HEK293 (cell line): ENCODE results near the gene ERBB4.

Source experiments
- CTCF ChIA-PET: fragments of 350-600 bp; formaldehyde crosslinking; extraction: SDS; loops from one replicate; lab custom pipeline; 2021; ENCODE audit warnings: antibody characterized with exemption; lab: Yijun Ruan, JAX
- POLR2A ChIA-PET: fragments of 300-600 bp; formaldehyde crosslinking; extraction: SDS; loops from one replicate; lab custom pipeline; 2020; ENCODE audit warnings: antibody characterized with exemption, inconsistent platforms; lab: Yijun Ruan, JAX
- H3K27ac ChIP-seq: fragments of 200-500 bp; sonication (Bioruptor generic); 2 replicates; pipeline ENCODE4 v1.5.1; 2014; ENCODE audit warnings: low read depth, low read length, control low read depth, inconsistent platforms; ENCODE audit errors: extremely low read depth
- H3K36me3 ChIP-seq, 2 experiments: fragments of 200-500 bp in 1 of 2; sonication (Bioruptor generic) in 1 of 2; 1 replicate in 1 of 2; 2 replicates in 1 of 2; pipeline ENCODE4 v1.5.1; 2014 to 2017; ENCODE audit warnings: inconsistent platforms in 2 of 2, low read length in 2 of 2; ENCODE audit not compliant: control insufficient read depth in 2 of 2, insufficient read depth in 1 of 2
- H3K4me1 ChIP-seq: fragments of 200-500 bp; sonication (Bioruptor generic); 2 replicates; pipeline ENCODE4 v1.5.1; 2014; ENCODE audit warnings: mild to moderate bottlenecking, low read length, inconsistent platforms; ENCODE audit not compliant: control insufficient read depth, insufficient read depth
- H3K4me3 ChIP-seq: 2 replicates; pipeline ENCODE4 v1.5.1; 2011; ENCODE audit warnings: low read depth, mild to moderate bottlenecking, control low read depth, low read length, moderate library complexity
- H3K9me3 ChIP-seq: fragments of 200-500 bp; sonication (Bioruptor generic); 2 replicates; pipeline ENCODE4 v1.5.1; 2014; ENCODE audit warnings: low read depth, low read length, inconsistent platforms; ENCODE audit not compliant: control insufficient read depth, insufficient read depth
- BCL11A ChIP-seq: fragments of 450-650 bp; formaldehyde crosslinking; IDR thresholded peaks from 2 replicates; pipeline ENCODE4 v1.5.1; 2016; ENCODE audit warnings: low read depth, missing biosample characterization, missing genetic modification characterization
- GLIS1 ChIP-seq: fragments of 450-650 bp; formaldehyde crosslinking; IDR thresholded peaks from 2 replicates; pipeline ENCODE4 v1.5.1; 2016; ENCODE audit warnings: missing biosample characterization, missing genetic modification characterization
- KLF10 ChIP-seq: fragments of 450-650 bp; IDR thresholded peaks from 2 replicates; pipeline ENCODE4 v1.5.1; 2018; ENCODE audit warnings: missing biosample characterization, mild to moderate bottlenecking, missing genetic modification characterization
- RBAK ChIP-seq: fragments of 450-650 bp; formaldehyde crosslinking; IDR thresholded peaks from 2 replicates; pipeline ENCODE4 v1.5.1; 2016; ENCODE audit warnings: missing biosample characterization, missing genetic modification characterization
- SP3 ChIP-seq: fragments of 450-650 bp; formaldehyde crosslinking; IDR thresholded peaks from 2 replicates; pipeline ENCODE4 v1.5.1; 2016; ENCODE audit warnings: missing biosample characterization, missing genetic modification characterization
- ZBTB21 ChIP-seq: fragments of 450-650 bp; formaldehyde crosslinking; IDR thresholded peaks from 2 replicates; pipeline ENCODE4 v1.5.1; 2017; ENCODE audit warnings: missing biosample characterization, missing genetic modification characterization
- ZFP3 ChIP-seq: fragments of 450-650 bp; formaldehyde crosslinking; IDR thresholded peaks from 2 replicates; pipeline ENCODE4 v1.5.1; 2016; ENCODE audit warnings: low read depth, missing biosample characterization, missing genetic modification characterization
- ZNF138 ChIP-seq: fragments of 450-650 bp; formaldehyde crosslinking; IDR thresholded peaks from 2 replicates; pipeline ENCODE4 v1.5.1; 2016; ENCODE audit warnings: missing biosample characterization, missing genetic modification characterization, borderline replicate concordance
- ZNF19 ChIP-seq: fragments of 450-650 bp; formaldehyde crosslinking; IDR thresholded peaks from 2 replicates; pipeline ENCODE4; 2016; ENCODE audit warnings: missing biosample characterization, missing genetic modification characterization, low read depth
- ZNF350 ChIP-seq: fragments of 450-650 bp; formaldehyde crosslinking; IDR thresholded peaks from 2 replicates; pipeline ENCODE4 v1.5.0; 2017; ENCODE audit warnings: missing biosample characterization, mild to moderate bottlenecking, missing genetic modification characterization
- ZNF530 ChIP-seq: fragments of 450-650 bp; formaldehyde crosslinking; IDR thresholded peaks from 2 replicates; pipeline ENCODE4 v1.5.1; 2016; ENCODE audit warnings: low read depth, missing biosample characterization, missing genetic modification characterization
- ZNF544 ChIP-seq: fragments of 450-650 bp; formaldehyde crosslinking; IDR thresholded peaks from 2 replicates; pipeline ENCODE4 v1.5.0; 2017; ENCODE audit warnings: missing biosample characterization, missing genetic modification characterization
- ZNF610 ChIP-seq: fragments of 450-650 bp; formaldehyde crosslinking; IDR thresholded peaks from 2 replicates; pipeline ENCODE4 v1.5.1; 2016; ENCODE audit warnings: missing biosample characterization, missing genetic modification characterization, borderline replicate concordance
- ZNF670 ChIP-seq: fragments of 450-650 bp; formaldehyde crosslinking; IDR thresholded peaks from 2 replicates; pipeline ENCODE4 v1.5.1; 2016; ENCODE audit warnings: missing biosample characterization, missing genetic modification characterization, low read depth
- ZNF701 ChIP-seq: fragments of 450-650 bp; formaldehyde crosslinking; IDR thresholded peaks from 2 replicates; pipeline ENCODE4 v1.5.1; 2016; ENCODE audit warnings: missing biosample characterization, missing genetic modification characterization
- ZNF76 ChIP-seq: fragments of 450-650 bp; formaldehyde crosslinking; IDR thresholded peaks from 2 replicates; pipeline ENCODE4; 2016; ENCODE audit warnings: low read depth, missing biosample characterization, missing genetic modification characterization, borderline replicate concordance
- ZNF830 ChIP-seq: fragments of 450-650 bp; IDR thresholded peaks from 2 replicates; pipeline ENCODE4 v1.5.0; 2018; ENCODE audit warnings: missing biosample characterization, missing genetic modification characterization, low read depth, mild to moderate bottlenecking, moderate library complexity
- TF ChIP-seq, protein P1 (sequence below): fragments of 450-650 bp; formaldehyde crosslinking; conservative IDR thresholded peaks from 2 replicates; pipeline ENCODE4 v1.5.1; 2016; ENCODE audit warnings: low read depth, missing biosample characterization, missing genetic modification characterization
- TF ChIP-seq, protein P2 (sequence below): fragments of 450-650 bp; formaldehyde crosslinking; IDR thresholded peaks from 2 replicates; pipeline ENCODE4 v1.5.1; 2017; ENCODE audit warnings: missing biosample characterization, missing genetic modification characterization
- TF ChIP-seq, protein P3 (sequence below): fragments of 450-650 bp; formaldehyde crosslinking; IDR thresholded peaks from 2 replicates; pipeline ENCODE4 v1.5.1; 2016; ENCODE audit warnings: missing biosample characterization, missing genetic modification characterization
- TF ChIP-seq, protein P4 (sequence below): fragments of 450-650 bp; formaldehyde crosslinking; IDR thresholded peaks from 2 replicates; pipeline ENCODE4 v1.5.1; 2017; ENCODE audit warnings: missing biosample characterization, missing genetic modification characterization

Gene ERBB4

DNA sequence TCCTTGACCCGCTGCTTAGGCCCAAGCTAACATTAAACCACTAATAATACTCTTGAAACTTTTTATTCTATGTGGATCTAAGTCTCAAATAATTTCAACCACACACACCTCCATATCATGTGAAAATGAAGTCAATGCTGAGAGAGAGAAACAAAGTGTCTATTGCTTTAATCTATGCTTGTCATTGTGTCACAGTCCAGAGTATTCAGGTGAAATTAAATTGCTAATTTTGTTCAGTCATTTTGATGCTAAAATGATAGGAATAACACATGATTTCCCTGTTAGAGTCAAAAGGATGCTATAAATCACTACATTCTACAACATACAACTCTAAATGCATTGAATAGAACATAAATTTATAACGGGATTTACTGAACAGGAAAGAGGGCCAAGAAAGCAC, 195.4 kb downstream of the ERBB4 start:
- Histone ChIP-seq H3K9me3 (no peaks in the 10 kb centered on the region; the same call in 1 of the 2 replicates), H3K36me3 (no peaks in the 10 kb centered on the region), H3K27ac (no peak overlapping the region), H3K4me3 (no peak overlapping the region), H3K4me1 (no peaks in the 10 kb centered on the region)
- ChIA-PET POLR2A (no interaction called here), CTCF (no interaction called here)
- no peak for TF ChIP-seq ZNF610
- TF ChIP-seq SP3 (tag by site-specific recombination), result no peak
- no peak for TF ChIP-seq ZFP3 (tag by site-specific recombination)
- no peak for TF ChIP-seq ZNF701
- no peak for TF ChIP-seq ZNF670 (tag by site-specific recombination)
- TF ChIP-seq BCL11A (tag by site-specific recombination), result no peak
- TF ChIP-seq ZNF76 (tag by site-specific recombination), result no peak
- TF ChIP-seq, protein P1, sequence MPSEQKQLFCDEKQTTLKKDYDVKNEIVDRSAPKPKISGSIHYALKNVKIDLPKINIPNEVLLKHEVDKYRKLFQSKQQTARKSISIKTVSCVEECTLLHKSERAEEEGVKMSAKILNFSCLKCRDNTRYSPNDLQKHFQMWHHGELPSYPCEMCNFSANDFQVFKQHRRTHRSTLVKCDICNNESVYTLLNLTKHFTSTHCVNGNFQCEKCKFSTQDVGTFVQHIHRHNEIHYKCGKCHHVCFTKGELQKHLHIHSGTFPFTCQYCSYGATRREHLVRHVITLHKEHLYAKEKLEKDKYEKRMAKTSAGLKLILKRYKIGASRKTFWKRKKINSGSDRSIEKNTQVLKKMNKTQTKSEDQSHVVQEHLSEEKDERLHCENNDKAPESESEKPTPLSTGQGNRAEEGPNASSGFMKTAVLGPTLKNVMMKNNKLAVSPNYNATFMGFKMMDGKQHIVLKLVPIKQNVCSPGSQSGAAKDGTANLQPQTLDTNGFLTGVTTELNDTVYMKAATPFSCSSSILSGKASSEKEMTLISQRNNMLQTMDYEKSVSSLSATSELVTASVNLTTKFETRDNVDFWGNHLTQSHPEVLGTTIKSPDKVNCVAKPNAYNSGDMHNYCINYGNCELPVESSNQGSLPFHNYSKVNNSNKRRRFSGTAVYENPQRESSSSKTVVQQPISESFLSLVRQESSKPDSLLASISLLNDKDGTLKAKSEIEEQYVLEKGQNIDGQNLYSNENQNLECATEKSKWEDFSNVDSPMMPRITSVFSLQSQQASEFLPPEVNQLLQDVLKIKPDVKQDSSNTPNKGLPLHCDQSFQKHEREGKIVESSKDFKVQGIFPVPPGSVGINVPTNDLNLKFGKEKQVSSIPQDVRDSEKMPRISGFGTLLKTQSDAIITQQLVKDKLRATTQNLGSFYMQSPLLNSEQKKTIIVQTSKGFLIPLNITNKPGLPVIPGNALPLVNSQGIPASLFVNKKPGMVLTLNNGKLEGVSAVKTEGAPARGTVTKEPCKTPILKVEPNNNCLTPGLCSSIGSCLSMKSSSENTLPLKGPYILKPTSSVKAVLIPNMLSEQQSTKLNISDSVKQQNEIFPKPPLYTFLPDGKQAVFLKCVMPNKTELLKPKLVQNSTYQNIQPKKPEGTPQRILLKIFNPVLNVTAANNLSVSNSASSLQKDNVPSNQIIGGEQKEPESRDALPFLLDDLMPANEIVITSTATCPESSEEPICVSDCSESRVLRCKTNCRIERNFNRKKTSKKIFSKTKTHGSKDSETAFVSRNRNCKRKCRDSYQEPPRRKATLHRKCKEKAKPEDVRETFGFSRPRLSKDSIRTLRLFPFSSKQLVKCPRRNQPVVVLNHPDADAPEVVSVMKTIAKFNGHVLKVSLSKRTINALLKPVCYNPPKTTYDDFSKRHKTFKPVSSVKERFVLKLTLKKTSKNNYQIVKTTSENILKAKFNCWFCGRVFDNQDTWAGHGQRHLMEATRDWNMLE (tag by site-specific recombination), result no peak
- no peak for TF ChIP-seq GLIS1 (tag by site-specific recombination)
- TF ChIP-seq ZBTB21, result no peak
- no peak for TF ChIP-seq ZNF830
- TF ChIP-seq, protein P2, sequence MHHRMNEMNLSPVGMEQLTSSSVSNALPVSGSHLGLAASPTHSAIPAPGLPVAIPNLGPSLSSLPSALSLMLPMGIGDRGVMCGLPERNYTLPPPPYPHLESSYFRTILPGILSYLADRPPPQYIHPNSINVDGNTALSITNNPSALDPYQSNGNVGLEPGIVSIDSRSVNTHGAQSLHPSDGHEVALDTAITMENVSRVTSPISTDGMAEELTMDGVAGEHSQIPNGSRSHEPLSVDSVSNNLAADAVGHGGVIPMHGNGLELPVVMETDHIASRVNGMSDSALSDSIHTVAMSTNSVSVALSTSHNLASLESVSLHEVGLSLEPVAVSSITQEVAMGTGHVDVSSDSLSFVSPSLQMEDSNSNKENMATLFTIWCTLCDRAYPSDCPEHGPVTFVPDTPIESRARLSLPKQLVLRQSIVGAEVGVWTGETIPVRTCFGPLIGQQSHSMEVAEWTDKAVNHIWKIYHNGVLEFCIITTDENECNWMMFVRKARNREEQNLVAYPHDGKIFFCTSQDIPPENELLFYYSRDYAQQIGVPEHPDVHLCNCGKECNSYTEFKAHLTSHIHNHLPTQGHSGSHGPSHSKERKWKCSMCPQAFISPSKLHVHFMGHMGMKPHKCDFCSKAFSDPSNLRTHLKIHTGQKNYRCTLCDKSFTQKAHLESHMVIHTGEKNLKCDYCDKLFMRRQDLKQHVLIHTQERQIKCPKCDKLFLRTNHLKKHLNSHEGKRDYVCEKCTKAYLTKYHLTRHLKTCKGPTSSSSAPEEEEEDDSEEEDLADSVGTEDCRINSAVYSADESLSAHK (tag by site-specific recombination), result no peak
- no peak for TF ChIP-seq RBAK (tag by site-specific recombination)
- TF ChIP-seq ZNF544, result no peak
- TF ChIP-seq ZNF138, result no peak

DNA sequence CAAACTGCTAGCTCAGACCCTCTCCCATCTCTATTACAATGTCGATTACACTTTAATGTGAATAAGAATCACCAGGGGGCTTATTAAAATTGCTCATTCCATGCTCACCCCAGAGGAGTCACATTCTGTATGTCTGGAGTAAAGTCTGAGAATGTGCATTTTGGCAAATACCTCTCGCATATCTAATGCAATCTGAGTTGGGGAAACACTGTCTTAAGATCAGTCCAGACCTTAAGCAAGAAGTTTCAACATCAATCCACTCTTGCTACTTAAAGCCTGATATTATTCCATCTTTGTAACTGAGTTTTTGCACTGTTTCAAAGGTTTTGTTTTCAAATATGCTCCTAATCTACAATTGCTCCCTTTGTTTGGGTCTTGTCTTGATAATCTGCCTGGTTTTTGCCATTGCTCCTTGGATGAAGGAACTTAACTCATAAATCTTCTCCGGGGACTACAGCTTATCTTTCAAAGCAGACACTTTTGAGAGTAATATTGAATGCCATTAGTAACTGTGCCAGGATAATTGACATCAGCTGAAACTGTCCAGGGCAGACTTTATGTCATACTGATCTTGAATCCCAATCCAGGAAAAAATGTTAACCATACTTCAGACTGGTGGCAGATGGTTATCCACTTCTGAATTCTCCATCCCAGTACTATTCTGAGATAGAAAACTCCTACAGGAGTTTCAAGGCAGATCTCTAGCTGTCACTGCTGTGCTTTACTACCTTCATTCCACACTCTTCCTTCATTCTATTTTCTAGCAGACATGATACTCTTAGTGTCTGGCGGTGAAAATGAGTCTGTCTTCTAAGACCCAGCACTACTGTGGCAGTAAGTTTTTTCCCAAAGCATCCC, 200.9 kb downstream of the ERBB4 start:
- H3K36me3 ChIP-seq, result no peaks in the 10 kb centered on the region
- POLR2A ChIA-PET, result no interaction called here
- no peak overlapping the region for H3K27ac ChIP-seq
- peaks cover 4% of the 10 kb centered on the region; the same call in 1 of the 2 replicates for H3K4me1 ChIP-seq
- H3K9me3 ChIP-seq, result no peaks in the 10 kb centered on the region
- no peak overlapping the region for H3K4me3 ChIP-seq
- no peak for TF ChIP-seq KLF10 (tag by site-specific recombination)
- TF ChIP-seq, protein P3, sequence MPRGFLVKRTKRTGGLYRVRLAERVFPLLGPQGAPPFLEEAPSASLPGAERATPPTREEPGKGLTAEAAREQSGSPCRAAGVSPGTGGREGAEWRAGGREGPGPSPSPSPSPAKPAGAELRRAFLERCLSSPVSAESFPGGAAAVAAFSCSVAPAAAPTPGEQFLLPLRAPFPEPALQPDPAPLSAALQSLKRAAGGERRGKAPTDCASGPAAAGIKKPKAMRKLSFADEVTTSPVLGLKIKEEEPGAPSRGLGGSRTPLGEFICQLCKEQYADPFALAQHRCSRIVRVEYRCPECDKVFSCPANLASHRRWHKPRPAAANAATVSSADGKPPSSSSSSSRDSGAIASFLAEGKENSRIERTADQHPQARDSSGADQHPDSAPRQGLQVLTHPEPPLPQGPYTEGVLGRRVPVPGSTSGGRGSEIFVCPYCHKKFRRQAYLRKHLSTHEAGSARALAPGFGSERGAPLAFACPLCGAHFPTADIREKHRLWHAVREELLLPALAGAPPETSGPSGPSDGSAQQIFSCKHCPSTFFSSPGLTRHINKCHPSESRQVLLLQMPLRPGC (tag by site-specific recombination), result no peak
- TF ChIP-seq, protein P4, sequence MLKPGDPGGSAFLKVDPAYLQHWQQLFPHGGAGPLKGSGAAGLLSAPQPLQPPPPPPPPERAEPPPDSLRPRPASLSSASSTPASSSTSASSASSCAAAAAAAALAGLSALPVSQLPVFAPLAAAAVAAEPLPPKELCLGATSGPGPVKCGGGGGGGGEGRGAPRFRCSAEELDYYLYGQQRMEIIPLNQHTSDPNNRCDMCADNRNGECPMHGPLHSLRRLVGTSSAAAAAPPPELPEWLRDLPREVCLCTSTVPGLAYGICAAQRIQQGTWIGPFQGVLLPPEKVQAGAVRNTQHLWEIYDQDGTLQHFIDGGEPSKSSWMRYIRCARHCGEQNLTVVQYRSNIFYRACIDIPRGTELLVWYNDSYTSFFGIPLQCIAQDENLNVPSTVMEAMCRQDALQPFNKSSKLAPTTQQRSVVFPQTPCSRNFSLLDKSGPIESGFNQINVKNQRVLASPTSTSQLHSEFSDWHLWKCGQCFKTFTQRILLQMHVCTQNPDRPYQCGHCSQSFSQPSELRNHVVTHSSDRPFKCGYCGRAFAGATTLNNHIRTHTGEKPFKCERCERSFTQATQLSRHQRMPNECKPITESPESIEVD (tag by site-specific recombination), result peak; percentile 55; the same call in 1 of the 2 replicates
- no peak for TF ChIP-seq ZNF350 (tag by site-specific recombination)
- TF ChIP-seq ZNF530 (tag by site-specific recombination), result no peak
- no peak for TF ChIP-seq ZNF19
- CTCF ChIA-PET, result no interaction called here
